NCI-H82 (cell line): Measurements from ENCODE around the gene PRKAR1A.

ENCODE experiments used
- DNase-seq: peaks from one replicate; lab custom pipeline; 2025; lab: John Stamatoyannopoulos, UW

PRKAR1A gene

GRCh38 chr17:68600067-68600930 is 88.1 kb downstream of the PRKAR1A start:
- no peak for DNase-seq
